Pulmonary artery endothelial cell (primary cell): ENCODE measurements around the gene CCDC73. TPM values are rescaled to one million over a fixed set of nuclear protein-coding genes. Genes with fewer than 3 reads are reported as not detected.
"Not testable (repeated sequence)": the region's sequence is repeated elsewhere in the genome, so short reads cannot be mapped to it uniquely, and the experiment has no call there.

Experiments
- DNase-seq: peaks from one replicate; pipeline ENCODE4 v3.0.0-alpha.2; 2011; ENCODE audit warnings: low read depth, low spot score
- total RNA-seq: library from RNA; depleted of rRNA; stranded (reverse); fragments of >200 nt; gene quantifications from 2 replicates; pipeline ENCODE4 v1.2.3, GENCODE V29; 2014

CCDC73 gene
- total RNA-seq, 1 donor from 2014 or later: not detected

- DNase-seq: no peak
These were observed 89.0 kb downstream of the CCDC73 start for GRCh38 chr11:32705309-32706033.

DNA sequence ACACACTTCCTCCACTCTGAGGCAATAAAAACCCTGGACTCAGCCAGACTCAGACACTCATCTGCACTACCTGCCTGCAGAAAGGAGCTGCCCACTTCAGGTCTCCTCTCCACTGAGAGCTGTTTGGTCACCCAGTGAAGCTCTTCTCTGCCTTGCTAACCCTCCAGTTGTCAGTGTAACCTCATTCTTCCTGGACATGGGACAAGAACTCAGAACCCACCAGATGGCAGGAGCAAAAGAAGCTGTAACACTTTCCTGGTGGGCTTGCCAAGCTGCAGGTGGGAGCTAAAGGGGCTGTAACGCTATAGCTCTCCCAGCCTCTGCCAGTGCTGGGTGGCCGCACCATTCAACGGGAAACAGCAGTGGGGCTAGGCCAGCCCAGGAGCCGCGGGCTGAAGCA lies 89.7 kb downstream of the CCDC73 start:
- DNase-seq: no peak

GRCh38 chr11:32704261-32704660 lies 90.2 kb downstream of the CCDC73 start:
- no peak for DNase-seq

GRCh38 chr11:32701616-32702015 lies 92.8 kb downstream of the CCDC73 start:
- no peak for DNase-seq

- no peak for DNase-seq
These were observed 95.9 kb downstream of the CCDC73 start for GRCh38 chr11:32698579-32698978.

DNA sequence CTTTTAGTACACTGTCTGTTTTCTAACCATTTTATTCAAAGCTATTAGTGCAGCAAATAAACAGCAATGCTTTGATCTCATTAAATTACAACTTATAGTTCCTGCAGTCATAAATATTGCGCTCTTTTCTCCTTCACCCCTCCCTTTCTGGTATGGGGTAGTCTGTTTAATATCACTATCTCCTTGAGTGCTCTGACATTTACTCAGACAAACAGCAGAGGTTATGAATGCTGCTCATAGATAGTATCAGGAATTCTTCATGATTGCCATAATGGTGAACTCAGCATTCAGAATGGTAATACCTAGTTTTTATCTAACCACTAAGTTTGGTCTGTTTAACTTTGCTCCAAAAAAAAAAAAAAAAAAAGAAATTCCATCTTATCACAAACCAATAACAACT lies 123.4 kb downstream of the CCDC73 start:
- DNase-seq: no peak

- no peak for DNase-seq
These were observed 134.8 kb downstream of the CCDC73 start for GRCh38 chr11:32659672-32660071.

- DNase-seq: no peak
These were observed 135.6 kb downstream of the CCDC73 start for GRCh38 chr11:32658639-32659406.

DNA sequence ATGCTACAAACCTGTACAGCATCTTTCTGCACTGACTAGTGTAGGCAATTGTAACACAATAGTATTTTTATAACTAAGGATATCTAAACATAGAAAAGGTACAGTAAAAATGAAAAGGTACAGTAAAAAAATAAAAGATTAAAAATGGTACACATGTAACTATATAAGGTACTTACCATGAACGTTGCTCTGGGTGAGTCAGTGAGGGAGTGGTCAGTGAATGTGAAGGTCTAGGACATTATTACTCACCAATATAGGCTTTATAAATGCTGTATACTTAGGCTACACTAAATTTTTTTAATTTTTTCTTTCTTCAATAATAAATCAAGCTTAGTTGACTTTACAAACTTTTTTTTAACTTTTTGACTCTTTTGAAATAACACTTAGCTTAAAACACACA lies 150.9 kb downstream of the CCDC73 start:
- no peak for DNase-seq

- no peak for DNase-seq
These were observed 153.1 kb downstream of the CCDC73 start for GRCh38 chr11:32641361-32641760.

DNA sequence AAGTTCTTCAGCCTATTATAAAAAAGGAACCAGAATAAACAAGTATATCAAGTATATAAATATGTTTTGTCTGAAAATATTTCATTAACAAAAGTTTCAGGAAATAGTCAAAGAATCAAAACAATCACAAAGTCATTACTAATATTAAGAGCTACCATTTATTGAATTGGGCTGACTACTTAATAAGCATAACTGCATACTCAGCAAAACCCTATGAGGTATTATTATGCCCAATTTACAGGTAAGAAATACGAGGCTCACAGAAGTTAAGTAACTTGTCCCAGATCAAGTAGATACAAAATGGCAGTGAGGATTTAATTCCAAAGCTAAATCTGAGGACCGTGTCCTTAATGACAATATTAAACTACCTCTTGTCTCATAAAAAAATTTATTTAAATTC lies 158.6 kb downstream of the CCDC73 start:
- DNase-seq: no peak

- DNase-seq: no peak
These were observed 163.6 kb downstream of the CCDC73 start for GRCh38 chr11:32630844-32631243.

DNA sequence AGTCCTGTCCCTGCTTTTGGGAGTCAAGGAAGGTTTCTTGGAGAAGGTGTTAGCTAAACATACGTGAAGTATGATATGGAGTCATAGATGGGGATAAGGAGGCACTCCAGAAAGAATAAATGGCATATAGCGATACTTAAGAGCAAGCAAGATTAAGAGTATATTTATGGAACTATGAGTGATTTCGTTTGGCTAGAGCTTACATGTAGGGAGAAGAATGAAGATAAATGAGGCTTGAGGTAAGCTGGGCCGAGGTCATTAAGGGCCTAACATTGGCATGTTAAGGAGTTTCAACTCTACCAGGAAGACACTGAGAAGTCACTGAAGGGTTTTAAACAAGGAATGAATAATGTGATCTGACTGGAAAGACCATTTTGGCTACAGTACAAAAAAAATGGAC lies 177.6 kb downstream of the CCDC73 start:
- no peak for DNase-seq

DNA sequence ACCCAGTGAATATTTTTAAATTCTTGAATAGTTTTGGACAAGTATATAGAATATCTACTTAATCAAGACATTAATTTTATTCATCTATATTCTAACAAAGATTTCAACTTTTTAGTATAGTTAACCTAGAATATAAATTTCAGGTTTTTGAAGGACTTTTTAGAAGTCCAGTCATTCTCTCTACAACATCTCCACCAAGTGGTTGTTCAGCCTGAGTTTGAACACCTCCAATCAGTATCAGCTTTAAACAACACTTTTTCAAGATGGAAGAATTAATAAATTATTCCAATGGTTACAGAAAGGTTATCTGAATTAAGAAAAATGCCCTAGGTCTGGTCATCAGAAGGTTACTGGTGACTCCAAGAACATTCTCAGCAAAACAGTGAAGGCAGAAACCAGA lies 179.0 kb downstream of the CCDC73 start:
- no peak for DNase-seq

- no peak for DNase-seq
These were observed 180.8 kb downstream of the CCDC73 start for GRCh38 chr11:32613500-32614151.

GRCh38 chr11:32610797-32611352 lies 183.6 kb downstream of the CCDC73 start:
- no peak for DNase-seq

DNA sequence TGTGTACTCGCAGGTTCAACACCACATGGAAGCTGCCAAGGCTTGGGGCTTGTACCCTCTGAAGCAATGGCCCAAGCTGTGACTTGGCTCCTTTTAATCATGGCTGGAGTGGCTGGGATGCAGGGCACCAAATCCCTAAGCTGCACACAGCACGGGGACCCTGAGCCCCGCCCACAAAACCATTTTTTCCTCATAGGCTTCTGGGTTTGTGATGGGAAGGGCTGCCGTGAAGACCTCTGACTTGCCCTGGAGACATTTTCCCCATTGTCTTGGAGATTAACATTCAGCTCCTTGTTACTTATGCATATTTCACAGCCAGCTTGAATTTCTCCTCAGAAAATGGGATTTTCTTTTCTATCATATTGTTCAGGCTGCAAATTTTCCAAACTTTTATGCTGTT lies 185.6 kb downstream of the CCDC73 start:
- not testable (repeated sequence) for DNase-seq

DNA sequence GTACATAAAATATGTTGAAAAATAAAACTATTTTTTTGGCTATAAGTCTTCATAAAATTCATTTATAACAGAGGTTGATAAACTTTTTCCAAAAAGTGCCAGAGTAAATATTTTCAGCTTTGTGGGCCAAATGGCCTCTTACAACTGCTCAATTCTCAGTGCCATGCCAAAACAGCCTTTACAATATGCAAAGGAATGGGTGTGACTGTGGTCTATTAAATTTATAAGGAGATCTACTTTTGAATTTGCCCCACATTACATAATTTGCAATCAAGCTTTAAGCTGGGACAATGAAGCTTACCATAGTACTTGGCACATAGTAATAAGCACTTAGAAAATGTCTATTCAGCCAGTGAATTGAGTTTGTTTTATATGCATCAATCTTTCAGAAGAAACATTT lies 188.2 kb downstream of the CCDC73 start:
- no peak for DNase-seq

- DNase-seq: no peak
These were observed 191.6 kb downstream of the CCDC73 start for GRCh38 chr11:32602657-32603415.

- no peak for DNase-seq
These were observed 196.5 kb downstream of the CCDC73 start for GRCh38 chr11:32597921-32598320.

DNA sequence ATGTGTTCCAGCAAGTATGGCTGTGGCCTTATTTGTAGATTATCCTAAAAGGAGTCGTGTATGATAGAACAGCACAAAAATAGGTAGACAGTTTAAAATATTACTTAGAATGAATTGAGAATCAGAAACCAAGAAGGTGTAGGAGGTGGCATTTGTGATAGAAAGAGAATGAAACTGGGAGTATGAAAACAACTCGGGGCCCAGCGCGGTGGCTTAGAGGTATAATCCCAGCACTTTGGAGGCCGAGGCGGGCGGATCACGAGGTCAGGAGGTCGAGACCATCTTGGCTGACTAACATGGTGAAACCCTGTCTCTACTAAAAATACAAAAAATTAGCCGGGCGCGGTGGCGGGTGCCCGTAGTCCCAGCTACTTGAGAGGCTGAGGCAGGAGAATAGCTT lies 198.3 kb downstream of the CCDC73 start:
- not testable (repeated sequence) for DNase-seq
